NCI-H2171 treated with DMSO at 0.1 percent for 48 hours (cell line): ENCODE measurements around the gene BUB3.

ENCODE experiments used
- DNase-seq: peaks from one replicate; lab custom pipeline; 2025; lab: John Stamatoyannopoulos, UW

BUB3 gene, protein sequence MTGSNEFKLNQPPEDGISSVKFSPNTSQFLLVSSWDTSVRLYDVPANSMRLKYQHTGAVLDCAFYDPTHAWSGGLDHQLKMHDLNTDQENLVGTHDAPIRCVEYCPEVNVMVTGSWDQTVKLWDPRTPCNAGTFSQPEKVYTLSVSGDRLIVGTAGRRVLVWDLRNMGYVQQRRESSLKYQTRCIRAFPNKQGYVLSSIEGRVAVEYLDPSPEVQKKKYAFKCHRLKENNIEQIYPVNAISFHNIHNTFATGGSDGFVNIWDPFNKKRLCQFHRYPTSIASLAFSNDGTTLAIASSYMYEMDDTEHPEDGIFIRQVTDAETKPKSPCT

DNA sequence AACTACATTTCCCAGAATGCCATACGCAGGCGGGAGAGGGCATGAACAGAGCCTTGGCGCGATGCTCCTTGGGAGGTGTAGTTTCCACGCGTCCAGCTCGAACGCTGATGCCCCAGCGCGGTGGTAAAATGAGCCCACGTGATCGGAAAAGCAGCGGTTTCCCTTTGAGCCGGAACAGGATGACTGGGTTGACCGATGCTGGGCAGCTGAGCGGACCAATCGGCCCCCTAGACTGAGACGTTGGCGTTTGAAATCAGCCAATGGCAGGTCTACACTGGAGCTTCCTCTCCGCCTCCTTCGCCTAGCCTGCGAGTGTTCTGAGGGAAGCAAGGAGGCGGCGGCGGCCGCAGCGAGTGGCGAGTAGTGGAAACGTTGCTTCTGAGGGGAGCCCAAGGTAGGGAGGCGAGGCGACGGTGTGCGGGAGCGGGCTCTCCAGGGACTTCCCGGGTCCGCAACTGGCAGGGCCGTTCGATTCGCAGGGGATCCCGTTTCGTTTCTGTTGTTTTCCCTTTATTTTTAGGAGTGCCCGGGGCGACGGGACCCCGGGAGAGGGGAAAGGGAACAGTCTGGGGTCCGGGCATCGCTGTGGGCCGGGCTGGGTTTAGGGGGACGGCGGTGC, at the start of gene BUB3:
BUB3 (plus strand) TSS at position 311 of the 619 bp plus-strand sequence. CDS start 516 bp downstream, outside the sequence.
- peak; percentile 99 for DNase-seq

GRCh38 chr10:123109466-123109865, 44.7 kb upstream of the BUB3 start:
- no peak for DNase-seq

DNA sequence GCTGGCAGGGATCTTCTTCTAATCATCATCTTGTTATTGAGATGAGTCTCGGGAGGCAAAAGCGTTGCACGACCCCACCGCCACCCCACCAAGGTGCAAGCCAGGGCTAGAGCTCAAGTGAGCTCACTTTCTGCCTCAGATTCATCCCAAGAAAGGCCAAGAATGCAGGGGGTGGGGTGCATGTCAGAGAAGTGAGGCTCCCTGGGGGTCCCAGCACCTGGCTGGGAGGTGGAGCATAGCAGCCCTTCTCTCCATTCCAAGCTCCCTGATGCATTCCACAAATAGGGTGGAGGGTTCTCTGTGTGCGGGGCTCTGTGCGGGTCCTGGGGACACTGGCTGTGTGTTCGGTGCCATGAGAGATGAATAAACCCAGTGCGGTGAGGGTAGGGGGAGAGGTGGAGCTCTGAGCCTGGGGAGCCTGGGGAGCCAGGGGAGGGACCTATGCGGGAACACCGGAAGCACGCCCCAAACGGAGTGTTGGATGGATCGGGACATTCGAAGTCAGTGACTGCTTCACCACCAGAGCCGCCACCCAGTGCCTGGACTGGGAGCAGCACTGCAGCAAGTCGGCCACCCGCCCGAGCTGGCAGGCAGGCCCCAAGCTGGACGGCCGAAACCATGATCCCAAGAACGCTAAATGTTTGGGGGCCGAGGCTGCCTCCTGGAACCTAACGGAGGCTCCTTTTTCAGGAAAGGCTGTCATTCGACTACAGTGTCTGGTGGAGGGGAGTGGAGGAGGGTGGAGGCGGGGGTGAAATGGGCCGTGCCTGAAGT, 36.4 kb upstream of the BUB3 start:
- no peak for DNase-seq

- DNase-seq = no peak
Measured at GRCh38 chr10:123119081-123119480, 35.1 kb upstream of the BUB3 start.

DNA sequence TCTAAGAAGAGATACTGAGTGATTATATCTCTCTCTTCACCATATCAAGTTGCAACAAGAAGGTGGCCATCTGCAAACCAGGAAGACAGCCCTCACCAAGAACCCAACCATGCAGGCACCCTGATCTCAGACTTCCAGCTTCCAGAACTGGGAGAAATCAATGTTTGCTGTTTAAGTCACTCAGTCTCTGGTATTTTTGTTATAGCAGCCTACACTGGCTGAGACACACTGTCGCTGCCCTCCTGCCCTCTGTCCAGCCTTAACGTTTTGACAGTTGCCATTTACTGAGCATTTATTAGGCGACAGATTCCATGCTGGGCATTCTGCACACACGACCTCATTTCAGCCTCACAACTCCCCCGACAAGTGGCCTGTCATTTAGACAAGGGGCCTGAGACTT, 28.0 kb upstream of the BUB3 start:
- no peak for DNase-seq

GRCh38 chr10:123129618-123130271, 24.5 kb upstream of the BUB3 start:
- no peak for DNase-seq

DNA sequence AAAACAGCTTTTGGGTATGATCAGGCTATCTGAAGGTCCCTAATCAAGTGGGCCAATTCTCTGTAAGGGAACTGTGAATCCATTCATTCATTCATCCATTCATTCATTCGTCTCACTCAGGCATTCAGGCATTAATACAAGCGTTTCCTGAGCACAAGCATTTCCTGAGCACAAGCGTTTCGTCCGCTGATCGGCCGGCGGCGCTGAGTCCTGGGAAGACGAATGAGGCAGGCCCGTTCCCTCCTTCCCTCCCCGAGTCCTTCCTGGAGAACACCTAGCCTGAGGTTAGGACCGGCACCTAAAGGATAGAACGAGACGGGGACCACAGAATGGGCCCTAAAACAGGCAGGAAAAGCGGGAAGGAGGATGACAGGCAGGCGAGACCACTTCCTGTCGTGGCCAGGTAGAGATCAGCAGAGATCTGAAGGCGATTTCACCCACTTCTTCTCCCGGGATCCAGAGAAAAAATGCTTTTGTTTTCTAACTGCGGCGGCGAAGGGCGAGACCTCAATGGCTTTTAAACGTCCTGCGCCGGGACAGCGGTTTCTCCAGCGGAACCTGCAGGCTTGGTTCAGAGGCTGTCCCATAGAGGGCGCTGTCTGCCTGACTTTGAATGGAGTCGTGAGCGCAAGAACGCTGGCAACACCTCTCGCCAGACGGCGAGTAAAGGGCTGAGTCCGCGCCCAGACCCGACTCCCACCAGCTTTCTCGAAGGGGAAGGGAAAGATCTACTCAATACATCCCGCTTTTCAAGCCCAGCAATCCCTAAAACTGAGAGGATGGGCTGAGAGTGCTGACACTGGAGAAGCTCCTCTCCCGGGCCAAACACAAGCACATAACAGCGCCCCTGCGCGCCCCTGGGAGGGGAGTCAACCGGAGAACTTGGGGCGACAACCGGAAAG, 21.4 kb upstream of the BUB3 start:
- DNase-seq = no peak

GRCh38 chr10:123133541-123134342, 20.5 kb upstream of the BUB3 start:
- no peak for DNase-seq

- no peak for DNase-seq
Measured at GRCh38 chr10:123134343-123134914, 19.8 kb upstream of the BUB3 start.

- DNase-seq = no peak
Measured at GRCh38 chr10:123134915-123135414, 19.2 kb upstream of the BUB3 start.

DNA sequence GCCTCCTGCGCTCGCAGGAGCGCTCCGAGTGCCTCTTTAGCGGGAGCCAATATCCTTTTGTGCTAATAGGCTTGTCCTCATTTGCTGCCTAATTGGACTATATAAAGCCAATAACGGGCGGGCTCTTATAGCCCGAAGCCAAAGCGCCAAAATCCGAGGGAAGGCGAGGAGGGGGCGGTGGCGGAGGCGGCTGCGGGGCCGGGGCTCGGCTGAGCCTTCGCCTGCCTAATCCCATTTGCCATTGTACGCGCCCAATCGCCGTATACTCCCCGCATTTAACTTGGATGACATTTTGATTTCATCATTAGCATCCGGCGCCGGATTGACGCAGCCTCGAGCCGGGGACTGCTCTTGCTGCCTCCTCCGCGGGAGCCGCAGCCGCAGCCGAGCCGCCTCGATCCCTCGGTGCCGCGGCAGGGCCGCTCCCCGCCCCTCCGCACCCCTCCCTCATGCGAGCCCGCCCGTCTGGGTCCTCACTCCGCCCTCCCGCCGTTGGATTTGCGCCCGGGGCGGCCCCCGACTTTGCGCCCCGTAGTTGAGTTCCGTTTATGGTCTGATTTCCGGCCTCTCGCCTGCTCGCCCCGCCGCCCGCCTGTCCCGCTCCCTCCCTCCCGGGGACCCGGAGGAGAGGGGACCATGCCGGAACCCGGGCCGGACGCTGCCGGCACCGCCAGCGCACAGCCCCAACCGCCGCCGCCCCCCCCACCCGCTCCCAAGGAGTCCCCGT, 18.6 kb upstream of the BUB3 start, which contains the start of gene HMX3:
HMX3 (plus strand) TSS at position 556 of the 727 bp plus-strand sequence; CDS start at position 637, 81 bp downstream.
- DNase-seq = peak; percentile 28

DNA sequence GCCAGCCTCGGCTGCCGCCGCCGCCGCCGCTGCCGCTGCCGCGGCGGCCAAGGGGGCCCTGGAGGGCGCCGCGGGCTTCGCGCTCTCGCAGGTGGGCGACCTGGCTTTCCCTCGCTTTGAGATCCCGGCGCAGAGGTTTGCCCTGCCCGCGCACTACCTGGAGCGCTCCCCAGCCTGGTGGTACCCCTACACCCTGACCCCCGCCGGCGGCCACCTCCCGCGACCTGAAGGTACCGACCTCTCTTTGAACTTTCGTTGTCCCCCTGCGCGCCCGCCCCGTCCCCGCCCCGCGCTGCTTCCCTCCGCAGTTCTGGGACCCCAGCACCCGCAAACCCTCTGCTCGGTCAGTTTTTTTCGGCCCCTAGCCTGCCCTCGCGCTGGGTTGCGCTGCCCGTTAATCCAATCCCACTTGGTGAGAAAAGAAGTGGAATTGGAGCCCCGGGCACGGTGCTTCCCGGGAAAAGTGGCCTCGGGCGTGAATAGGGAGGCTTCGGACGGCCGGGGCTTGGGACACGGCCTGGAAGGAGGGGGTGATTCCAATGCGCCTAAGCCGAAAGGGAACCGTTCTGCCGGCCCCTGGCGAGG, 17.9 kb upstream of the BUB3 start:
- no peak for DNase-seq

GRCh38 chr10:123136806-123137642, 17.2 kb upstream of the BUB3 start:
- no peak for DNase-seq

DNA sequence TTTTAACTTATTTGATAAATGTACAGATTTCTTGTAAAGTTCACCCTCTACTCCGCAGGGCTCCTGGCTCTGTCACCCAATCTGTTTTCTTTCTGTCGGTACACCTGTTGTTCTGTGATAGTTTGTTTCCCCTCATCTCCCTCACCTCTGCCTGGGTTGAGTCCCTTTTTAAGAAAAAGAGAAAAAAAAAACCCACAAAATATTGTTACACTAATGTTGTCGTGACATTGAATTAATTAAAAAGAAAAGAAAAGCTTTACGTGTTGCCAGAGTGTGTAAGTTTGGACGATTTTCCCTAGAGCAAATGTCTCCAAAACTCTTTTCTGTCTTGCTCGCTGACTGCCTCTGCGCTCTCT, 15.1 kb upstream of the BUB3 start:
- DNase-seq = no peak

DNA sequence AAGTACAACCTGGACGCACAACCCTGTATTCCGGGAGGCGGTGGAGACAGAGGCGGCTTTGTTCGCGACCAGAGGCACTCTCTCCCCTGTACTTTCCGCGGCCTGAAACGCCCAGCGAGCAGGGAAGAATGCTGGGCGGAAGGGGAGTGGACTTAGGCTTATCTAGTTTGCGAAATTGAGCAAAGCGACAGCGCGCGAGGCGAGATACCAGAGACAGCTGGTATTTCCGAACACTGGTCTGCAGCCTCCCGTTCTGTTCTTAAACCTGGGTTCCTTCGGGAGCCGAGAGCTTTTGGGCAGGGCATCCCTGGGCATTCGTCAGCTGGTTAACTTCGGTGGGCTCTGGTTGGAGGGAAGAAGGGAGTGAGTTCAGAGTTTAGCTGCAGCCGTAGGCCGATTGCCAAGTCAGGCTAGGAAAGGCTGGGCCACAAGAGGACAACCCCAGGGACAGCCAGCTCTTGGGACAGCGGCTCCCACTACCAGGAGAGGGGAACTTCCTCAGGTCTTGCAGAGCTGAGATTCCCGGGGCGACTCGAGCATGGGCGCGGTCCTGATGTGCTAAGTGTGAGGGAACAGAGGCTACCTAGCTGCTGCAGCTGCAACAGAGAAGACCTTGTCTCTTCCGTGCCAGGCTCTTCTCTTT, 14.6 kb upstream of the BUB3 start:
- no peak for DNase-seq

GRCh38 chr10:123140164-123140982, 13.8 kb upstream of the BUB3 start:
- no peak for DNase-seq

GRCh38 chr10:123140983-123141390, 13.2 kb upstream of the BUB3 start:
- no peak for DNase-seq
